Endothelial cell of hepatic sinusoid (primary cell): ENCODE results near the gene OXNAD1.

Source experiments
- in situ Hi-C: cut with HindIII; loops from 2 replicates; pipeline ENCODE4 v1.10.0; 2017; ENCODE audit warnings: low sequenced_read_pairs

OXNAD1 gene

DNA sequence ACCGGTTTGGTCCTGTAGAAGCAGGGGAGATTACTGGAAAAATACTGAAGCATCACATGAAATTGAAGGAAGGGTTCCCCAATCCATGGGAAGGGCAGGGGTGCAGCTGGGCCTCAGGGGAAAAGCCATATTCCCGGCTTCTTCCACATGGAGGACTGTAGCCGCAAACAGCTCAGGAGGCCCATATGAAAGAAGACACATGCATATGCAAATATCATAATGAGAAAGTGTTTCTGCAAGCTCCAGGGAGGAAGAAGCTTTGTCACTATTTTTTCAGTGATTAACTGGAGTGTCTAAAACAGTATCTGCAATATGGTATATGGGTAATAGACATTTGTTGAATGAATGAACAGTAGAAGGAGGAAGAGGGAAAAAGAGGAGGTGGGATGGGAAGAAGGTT lies 19.4 kb upstream of the OXNAD1 start:
- in situ Hi-C loops = no loop called here

DNA sequence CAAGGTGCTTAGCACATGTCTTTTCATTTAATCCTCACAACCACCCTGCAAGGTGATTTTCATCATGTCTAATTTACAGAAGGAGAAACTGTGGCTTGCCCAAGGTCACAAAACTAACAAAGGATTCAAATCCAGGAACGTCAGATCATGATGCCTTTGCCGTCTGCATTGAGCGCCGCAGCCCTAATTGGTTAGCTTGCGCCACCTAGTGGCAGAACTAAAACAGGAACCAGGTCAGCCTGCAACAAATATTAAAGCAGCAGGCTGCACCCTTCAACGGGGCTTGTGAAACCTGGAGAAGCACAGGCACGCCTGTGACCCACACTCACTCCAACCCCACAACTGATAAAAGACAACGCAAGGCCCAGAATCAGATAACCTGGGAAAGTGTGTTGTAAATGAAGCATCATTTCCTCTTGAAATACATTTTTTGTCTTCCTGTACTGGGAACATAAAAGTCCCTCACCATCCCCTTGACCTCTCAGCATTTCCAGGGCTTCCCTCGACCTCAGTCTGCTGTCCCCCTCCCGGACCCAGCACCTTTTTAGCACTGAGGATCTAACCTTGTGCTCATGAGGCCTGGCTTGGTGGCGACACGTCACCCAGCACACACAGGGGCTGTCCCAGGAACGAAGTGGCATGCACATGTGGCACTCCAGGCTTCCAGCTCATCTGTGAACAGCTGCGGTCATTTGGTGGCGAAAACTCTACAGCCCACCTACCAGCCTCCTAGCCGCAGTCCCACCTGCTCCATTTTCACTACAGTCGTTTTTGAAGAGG lies 17.5 kb upstream of the OXNAD1 start:
- in situ Hi-C loops = no loop called here

DNA sequence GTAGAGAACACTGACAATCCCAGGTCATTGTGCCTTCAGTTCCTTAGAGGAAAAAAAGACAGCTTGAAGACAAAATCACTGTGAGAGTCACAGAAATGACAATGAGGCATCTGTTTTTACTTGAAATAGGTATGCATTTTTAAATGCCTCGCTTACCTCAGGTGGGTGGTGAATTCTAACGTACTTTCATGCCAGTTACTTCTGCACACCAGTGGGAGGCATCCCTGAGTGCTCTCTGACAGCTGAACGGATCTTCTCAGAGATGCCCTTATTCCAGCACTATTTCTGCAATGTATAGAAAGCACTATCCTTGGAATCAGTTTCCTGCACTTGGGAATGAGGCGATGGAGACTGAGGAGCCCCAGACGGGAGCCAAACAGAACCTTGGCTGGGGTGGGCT lies 16.5 kb upstream of the OXNAD1 start:
- in situ Hi-C loops = no loop called here

DNA sequence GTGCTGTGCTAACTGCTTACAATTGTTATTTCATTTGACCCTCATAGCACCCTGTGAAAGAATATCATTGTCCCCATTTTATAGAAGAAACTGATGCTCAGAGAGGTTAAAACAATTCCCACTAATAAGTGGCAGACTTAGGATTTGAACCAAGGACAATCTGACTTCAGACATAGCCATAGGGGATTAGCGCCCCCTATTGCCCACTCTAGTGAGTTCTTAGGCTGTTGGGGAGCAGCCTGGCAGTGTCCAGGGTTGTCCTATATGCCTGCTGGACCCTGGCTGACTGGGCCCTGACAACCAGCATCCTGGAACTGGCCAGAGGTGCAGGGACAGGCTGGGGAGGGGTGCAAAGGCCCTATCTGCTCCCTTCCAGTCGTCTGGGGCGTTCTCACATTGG lies 15.7 kb upstream of the OXNAD1 start:
- in situ Hi-C loops = no loop called here

DNA sequence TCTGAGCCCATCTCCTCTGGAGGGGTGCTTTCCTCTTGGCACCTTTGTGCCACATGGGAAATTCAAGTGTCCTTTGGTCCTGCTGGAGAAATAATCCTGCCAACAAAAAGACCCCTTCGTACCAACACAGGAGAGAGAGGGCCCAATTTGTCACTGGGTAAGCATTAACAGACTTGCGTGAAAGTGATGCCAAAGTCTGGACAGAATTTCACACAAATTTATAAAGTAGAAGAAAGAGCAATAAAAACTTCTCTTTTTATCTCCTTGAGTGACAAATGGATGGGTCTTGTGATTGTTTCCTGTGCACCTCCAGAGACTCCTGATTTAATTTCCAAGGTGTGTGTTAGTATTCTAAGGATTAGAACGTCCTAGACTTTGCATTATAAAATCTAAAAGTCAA lies 15.1 kb upstream of the OXNAD1 start:
- in situ Hi-C loops = no loop called here

DNA sequence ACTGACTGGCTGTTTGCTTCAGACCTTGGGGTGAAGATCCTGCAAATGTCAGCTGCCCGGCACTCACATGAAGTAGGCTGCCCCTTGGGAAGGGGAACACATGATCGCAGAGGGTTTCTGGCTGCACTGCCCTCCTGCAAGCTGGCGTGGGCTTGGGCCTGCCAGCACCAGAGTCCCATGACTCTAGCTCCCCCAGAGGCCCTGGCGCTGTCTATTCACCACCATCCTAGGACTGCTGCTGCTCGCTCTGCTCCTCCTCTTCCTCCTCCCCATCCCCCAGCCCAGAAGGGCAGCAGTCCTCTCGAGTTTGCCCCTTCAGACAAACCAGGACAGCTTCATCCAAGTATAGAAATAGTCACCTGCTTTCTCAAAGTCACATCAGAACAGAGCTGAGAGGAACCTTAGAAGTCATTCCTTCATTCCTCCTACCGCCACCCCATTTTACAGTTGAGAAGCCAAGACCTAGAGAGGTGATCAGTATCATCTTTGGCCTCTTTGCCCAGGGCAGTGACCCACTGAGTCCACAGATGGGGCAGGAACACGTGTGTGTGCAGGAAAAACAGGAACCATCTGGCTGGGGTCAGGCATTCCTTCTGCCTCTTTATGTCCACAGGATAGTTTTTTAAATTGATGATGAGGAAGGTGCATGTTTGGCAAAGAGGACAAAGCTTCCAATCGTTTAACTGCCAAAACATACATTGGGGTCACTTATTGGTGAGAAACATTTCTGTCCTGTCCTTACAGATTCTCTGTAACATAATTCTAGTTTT lies 13.5 kb upstream of the OXNAD1 start:
- in situ Hi-C loops = no loop called here

DNA sequence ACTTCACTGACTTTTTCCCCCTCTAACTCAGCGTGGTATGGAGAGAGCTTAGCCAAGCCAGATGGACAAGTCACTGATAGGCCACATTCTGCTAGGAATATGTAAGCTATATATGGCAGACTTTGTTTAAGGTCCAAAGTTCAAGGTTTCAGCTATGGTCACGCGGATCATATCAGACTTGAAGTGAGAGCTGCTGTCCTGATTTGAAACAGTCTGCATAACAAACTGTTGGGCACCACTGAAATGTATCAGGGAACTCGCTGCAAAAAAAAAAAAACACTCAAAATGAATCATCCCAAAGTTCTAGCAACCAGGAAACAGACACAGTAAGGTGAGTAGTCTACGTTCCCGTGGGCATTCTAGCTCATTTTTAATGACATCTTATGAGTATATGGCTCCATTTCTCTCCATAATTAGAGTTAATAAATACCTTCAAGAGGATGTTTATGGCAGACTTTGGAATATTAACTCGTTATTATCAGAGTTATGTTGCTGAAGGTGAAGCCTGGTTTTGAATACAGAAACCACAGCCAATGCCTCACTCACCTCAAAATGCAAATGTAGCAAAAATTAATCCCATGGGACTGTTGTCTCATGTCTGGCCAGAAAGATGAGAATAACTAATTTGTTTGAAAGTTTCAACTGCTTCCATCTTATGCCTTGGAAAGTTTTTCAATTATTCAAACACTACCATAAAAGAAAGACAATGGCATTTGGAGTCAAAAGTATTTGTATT lies 12.6 kb upstream of the OXNAD1 start:
- in situ Hi-C loops = no loop called here

DNA sequence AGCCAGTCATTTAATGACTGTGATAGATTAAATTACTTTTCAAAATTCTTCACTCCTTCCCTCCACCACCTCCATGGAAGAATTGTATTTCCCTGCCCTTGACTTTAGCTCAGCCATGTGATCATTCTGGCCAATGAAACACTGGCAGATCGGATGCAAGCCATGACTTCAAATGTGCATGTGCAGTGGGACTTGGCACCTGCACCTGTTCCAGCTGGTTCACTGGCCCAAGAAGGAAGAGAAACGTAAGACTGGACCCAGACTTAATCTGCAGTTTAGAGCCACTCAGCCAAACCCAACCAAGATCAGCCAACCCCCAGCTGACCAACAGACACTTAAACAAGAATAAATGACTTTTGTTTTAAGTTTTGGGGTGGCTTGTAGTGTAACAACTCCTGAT lies 12.0 kb upstream of the OXNAD1 start:
- in situ Hi-C loops = no loop called here

DNA sequence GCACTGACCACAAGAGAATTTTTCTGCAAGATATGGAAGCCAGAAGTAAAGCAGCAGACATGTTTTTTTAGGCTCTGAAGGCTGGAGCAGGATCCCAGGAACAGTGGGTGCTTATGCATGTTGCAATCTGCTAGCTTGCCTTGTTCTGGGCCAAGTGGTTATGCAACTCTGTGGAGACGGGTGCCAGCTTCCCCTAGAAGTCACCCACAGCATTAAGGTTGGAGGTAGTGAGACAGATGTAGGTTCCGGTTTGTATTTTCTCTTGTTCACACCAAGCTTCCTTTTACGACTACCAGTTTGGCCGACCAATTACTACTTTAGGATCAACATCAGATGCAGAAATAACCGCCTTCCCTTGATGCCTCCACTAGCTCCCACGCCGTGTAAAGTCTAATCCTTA lies 11.4 kb upstream of the OXNAD1 start:
- in situ Hi-C loops = no loop called here

DNA sequence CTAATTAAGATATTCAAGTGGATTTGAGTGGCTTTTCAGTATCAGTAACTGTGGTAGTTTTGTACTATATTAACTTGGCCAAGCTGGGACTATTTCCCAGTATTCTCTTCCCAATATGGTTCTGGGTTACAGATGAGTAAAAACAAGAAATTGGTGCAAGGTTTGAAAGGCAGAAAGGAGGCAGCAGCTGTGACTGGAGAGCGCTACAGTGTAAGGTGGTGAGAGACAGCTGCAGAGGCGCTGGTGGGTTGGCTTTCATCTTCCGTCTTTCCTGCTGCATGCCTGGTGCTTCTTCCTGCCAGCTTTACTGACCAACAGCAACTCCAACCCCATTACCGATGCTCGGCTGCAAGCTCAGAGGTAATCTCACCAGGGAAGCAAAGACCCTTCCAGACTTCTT lies 10.1 kb upstream of the OXNAD1 start:
- in situ Hi-C loops = no loop called here

DNA sequence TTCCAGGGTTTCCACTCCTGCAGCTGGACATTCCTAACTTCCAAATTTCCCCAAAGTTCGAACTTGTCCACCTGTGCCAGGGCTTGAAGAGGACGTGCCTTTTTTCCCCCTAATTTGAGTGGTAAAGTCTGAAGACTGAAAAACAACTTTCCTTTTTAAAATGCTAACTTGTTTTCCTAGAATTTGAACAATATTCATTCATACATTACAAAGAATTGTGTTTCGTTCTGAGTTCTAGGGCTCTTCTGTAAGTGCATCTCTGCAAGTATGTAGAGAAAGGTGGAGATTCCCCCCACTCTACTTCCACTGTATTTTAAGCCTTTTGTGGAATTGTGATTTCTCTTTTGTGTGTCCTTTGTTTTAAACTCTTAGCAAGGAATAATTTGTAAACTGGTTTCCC lies 9.7 kb upstream of the OXNAD1 start:
- in situ Hi-C loops = no loop called here

DNA sequence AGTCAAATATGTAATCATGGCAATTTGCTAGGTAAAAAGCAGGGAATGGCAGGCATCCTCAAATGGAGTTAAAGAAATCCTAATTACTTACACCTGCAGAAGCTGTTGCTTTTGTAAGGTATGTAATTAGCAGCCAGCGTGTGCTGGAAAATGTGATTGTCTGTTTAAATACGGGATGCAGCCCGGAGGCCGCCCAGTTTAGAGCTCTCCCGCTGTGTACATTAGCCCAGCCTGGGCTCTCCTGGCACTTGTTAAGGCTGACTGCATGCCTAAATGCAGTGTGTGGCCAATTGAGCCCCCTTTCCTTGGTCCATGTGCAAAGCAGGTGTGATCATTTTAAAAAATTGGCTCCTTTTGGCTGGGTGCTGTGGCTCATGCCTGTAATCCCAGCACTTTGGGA lies 9.3 kb upstream of the OXNAD1 start:
- in situ Hi-C loops = no loop called here

DNA sequence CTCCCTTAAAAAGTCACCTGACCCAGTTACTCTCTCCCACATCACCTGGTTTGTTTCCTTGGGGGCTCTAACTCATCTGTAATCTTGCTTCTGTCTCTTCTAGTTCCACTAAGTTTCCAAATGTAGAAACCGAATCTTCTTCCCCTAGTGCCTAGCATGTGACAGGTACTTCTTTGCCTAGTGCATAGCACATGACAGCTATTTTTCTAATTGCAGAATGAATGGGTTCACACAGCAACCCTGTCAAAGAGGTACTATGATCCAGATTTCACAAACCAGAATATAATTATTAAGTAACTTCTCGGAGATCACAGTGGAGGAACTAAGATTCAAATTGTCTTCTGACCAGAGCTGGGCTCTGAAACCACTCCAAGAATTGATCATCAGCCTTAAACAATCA lies 7.7 kb upstream of the OXNAD1 start:
- in situ Hi-C loops = no loop called here

DNA sequence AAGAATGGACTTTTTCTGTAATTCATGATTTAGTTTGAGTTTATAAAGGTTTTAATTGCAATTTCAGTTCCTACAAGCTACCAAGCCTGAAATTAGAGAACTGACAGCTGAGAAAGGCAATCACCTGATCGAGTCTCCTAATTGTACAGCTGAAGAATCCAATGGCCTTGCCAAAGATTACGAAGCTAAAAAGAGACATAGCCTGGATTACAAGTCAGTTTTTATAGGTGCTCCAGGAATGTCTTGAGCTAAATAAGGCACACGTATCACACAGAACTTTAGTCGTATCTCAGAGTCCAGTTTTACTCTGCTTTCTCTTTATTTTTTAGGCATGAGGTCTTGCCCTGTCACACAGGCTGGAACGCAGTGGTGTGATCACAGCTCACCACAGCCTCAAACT lies 6.8 kb upstream of the OXNAD1 start:
- in situ Hi-C loops = no loop called here

DNA sequence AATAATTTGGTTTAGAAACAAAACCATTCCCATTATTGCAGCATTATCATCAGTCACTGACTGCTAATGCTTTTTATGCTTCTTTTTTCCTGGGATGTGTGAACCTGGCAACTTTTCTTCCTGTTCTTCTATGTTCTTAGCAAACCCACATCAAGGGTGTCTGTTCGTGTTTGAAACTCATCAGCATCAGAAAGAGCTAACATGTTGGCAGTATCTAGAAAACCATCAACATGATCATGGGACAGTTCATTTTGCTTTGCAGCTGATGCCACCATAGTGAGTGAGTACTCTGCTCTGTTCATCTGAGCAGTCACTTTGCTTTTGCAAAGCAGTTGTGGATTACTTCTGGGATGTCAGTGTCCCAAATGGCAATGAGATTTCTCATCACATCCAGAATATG lies 6.1 kb upstream of the OXNAD1 start:
- in situ Hi-C loops = no loop called here

DNA sequence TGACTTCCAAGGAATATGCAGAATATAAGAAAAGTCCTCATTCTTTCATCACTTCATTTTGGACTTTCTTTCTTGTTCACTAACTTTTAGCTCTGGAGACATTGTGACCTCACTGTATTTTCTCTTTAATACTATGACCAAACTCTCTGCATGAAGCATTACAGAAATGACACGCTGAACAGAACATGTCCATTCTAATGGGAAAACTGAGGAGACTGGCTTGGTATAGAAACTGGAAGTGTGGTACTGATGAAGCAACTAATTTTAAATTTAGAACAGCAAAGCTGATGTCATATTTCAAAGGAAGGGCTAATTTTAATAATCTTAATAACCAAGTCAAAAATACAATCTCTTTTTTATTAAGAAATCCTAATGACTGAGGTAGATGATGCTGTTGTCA lies 5.0 kb upstream of the OXNAD1 start:
- in situ Hi-C loops = no loop called here

DNA sequence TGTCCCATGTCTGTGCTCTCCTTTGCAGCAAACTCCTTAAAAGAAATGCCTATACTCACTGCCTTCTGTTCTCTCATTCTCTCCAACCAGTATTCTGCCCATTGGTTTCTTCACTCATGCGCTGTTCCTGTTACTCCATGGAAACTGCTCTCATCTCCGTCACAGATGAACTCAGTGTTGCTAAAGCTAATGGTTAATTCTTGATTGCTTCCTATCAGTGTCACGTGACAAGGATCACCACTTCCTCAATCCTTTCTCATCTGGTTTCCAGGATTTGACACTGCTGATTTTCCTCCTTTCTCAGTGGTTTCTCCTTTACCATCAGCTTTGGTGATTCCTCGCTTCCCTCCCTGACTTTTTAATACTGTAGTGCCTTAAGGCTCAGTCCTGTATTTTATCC lies 2.8 kb upstream of the OXNAD1 start:
- in situ Hi-C loops = no loop called here

DNA sequence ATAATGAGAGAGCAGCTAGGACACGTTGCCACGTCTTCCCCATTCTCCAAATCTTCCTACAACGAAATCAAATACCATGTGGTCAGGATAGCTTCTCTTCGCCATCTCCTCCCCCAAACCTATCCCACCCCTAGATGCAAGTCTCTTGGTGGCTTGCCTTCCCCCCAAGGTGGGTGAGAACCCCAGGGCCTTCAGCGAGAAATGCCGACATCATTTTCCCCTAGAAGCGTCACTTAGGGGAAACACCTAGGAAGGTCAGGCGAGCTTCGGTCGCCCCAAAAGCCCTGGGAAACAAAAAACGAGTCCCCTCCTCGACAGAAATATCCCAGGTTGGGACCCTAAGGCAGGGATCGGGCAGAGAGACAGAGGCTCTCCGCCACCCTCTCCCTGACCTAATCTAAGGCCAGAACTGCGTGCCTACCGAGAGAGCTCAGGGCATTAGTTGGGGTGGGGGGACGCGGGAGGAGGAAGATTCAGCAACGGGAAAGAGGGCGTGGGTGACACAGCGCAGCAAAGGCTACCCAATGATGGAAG lies 771 bp upstream of the OXNAD1 start:
- in situ Hi-C loops = no loop called here

DNA sequence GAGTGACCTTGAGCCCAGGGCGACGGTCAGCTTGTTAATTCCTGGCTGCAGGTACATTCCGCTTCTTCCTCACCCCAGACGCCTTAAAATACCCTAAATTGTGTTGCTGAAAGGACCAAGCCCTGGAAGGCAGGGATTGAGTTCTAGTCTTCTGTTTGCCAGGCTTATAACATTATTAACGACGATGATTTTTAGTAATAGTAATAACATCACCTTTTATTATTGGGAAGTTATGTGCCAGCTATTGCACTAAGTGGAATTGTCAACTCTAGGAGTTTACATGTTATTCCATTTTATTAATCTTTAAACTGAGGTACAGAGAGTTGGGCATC lies 409 bp downstream of the OXNAD1 start:
- in situ Hi-C loops = no loop called here

DNA sequence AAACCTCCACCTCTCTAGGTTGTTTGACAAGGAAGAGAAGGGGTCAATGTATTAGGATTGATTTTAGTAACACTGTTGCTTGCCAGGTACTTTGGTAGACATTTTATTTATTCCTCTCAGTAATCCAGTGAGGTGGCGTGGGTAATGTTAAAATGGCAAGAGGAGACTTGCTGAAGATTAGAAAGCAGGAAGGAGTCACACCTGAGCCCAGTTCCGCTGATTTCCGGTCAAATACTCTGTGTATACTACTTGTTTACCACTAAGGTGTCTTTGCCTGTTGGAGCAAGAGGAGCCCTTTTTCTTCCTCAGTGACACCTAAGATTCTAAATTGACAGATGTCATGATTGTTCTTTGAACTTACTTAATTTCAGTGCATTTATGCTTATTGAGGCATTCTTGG lies 1.7 kb downstream of the OXNAD1 start:
- in situ Hi-C loops = no loop called here

DNA sequence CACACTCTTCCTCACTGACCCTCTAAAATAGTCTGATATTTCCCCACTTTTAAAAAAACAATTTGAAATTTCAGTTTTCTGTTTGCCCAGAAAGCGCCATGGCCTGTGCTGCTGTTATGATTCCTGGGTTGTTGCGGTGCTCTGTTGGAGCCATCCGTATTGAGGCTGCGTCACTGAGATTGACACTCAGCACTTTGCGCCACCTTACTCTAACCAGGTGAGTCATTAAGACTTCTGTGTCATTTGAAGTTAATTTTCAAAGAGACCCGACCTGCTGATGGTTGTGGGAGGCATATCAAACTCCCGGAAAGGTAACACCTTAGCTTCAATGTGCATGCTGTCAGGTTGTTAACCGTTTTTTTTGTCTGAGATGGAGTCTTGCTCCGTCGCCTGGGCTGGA lies 5.8 kb downstream of the OXNAD1 start:
- in situ Hi-C loops = no loop called here

DNA sequence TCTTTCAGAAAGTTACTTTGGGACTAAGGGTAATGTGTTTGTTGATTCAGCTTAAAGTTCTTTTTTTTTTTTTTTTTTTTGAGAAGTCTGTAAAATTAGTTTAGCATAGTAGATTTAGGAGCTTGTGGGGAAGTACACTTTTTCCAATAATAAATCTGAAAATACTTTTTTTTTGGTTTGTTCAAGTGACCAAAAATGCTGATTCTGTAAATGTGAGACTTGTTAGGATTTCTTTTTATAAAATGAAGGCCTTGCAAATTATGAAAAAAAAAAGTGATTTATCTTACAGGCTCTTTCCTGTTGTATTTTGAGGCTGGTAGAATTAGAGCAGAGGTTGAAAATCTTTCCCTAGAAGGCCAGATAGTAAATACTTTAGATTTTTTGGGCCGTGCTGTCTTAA lies 7.6 kb downstream of the OXNAD1 start:
- in situ Hi-C loops = no loop called here
